Measurements from ENCODE around the gene MDM4. TPM values are rescaled to one million over a fixed set of nuclear protein-coding genes. Genes with fewer than 3 reads are reported as not detected.
"Not testable (repeated sequence)": the region's sequence is repeated elsewhere in the genome, so short reads cannot be mapped to it uniquely, and the experiment has no call there.

MDM4 gene
- total RNA-seq, 1 donor from 2014 or later, result 92.5 TPM

DNA sequence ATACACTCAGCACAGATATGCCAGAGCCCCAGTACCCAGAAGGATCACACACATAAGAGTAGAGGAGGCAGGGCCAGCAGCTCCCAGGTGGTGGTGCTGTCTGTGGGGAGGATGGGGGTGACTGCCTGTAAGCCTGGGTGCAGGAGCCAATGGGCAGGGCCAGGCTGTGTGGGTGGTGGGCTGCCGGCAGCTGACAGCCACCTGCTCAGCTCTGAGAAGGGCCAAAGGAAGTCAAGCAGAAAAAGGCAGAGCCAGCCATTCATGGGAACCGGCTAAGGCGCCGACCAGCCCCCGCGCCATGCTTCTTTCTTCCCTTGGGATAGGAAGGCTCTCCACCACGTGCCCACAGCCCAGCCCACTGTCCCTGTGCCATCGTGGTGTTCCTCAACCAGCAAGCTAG lies 35.7 kb upstream of the MDM4 start:
- Mint-ChIP-seq H3K27ac (ENCODE audit: unreplicated experiment) (no peak overlapping the region), H3K36me3 (ENCODE audit: low read depth) (no peaks in the 10 kb centered on the region), H3K27me3 (ENCODE audit: low read depth) (no peaks in the 10 kb centered on the region), H3K9me3 (no peaks in the 10 kb centered on the region), H3K4me1 (peaks cover 75% of the 10 kb centered on the region), H3K4me3 (no peak overlapping the region)
- TF ChIP-seq, protein P1, sequence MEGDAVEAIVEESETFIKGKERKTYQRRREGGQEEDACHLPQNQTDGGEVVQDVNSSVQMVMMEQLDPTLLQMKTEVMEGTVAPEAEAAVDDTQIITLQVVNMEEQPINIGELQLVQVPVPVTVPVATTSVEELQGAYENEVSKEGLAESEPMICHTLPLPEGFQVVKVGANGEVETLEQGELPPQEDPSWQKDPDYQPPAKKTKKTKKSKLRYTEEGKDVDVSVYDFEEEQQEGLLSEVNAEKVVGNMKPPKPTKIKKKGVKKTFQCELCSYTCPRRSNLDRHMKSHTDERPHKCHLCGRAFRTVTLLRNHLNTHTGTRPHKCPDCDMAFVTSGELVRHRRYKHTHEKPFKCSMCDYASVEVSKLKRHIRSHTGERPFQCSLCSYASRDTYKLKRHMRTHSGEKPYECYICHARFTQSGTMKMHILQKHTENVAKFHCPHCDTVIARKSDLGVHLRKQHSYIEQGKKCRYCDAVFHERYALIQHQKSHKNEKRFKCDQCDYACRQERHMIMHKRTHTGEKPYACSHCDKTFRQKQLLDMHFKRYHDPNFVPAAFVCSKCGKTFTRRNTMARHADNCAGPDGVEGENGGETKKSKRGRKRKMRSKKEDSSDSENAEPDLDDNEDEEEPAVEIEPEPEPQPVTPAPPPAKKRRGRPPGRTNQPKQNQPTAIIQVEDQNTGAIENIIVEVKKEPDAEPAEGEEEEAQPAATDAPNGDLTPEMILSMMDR (conservative IDR thresholded peaks at IDR 0.05), result no peak
- no peak for DNase-seq (ENCODE audit: low read depth, low spot score)

DNA sequence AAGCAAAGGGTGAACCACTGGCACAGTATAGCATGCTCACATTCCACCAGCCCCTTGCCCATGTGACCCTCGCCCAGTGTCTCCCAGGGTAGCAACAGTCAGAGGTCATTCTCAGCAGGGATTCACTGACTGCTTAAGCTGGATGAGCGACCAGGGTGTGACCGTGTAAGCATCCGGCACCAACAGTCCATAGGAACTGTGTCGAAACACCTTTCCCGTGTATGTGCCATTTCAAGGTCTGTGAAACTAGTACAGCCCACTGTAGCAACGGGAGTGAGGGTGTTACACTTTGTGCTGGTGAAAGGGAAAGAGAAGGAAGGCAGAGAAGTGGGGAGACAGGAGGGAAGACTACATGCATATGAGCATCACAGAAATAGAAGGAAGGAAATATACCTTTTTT lies 32.4 kb upstream of the MDM4 start:
- Mint-ChIP-seq H3K27ac (ENCODE audit: unreplicated experiment) (no peak overlapping the region), H3K9me3 (no peaks in the 10 kb centered on the region), H3K27me3 (ENCODE audit: low read depth) (no peaks in the 10 kb centered on the region), H3K36me3 (ENCODE audit: low read depth) (no peaks in the 10 kb centered on the region), H3K4me3 (no peak overlapping the region), H3K4me1 (peaks cover 63% of the 10 kb centered on the region)
- no peak for DNase-seq (ENCODE audit: low read depth, low spot score)
- TF ChIP-seq, protein P1 (conservative IDR thresholded peaks at IDR 0.05), result no peak

DNA sequence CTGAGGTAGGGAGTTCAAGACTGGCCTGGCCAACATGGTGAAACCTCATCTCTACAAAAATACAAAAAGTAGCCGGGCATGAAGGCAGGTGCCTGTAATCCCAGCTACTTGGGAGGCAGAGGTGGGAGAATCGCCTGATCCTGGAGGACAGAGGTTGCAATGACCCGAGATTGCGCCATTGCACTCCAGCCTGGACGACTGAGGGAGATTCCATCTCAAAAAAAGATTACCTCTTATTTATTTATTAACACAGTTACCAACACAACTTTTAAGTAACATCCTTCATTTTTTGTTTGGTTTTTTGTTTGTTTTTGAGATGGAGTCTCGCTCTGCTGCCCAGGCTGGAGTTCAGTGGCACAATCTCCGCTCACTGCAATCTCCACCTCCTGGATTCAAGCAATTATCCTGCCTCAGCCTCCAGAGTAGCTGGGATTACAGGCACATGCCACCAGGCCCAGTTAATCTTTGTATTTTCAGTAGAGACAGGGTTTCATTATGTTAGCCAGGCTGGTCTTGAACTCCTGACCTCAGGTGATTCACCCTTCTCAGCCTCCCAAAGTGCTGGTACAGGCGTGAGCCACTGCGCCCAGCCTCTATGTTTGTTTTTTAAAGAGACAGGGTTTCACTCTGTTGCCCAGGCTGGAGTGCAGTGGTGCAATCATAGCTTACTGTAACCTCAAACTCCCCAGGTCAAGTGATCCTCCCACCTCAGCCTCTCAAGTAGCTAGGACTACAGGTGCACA lies 29.5 kb upstream of the MDM4 start:
- H3K27ac Mint-ChIP-seq (ENCODE audit: unreplicated experiment); H3K27me3 Mint-ChIP-seq (ENCODE audit: low read depth); H3K4me3 Mint-ChIP-seq; H3K9me3 Mint-ChIP-seq; H3K36me3 Mint-ChIP-seq (ENCODE audit: low read depth); DNase-seq (ENCODE audit: low read depth, low spot score): not testable (repeated sequence)
- H3K4me1 Mint-ChIP-seq, result peaks cover 44% of the 10 kb centered on the region

DNA sequence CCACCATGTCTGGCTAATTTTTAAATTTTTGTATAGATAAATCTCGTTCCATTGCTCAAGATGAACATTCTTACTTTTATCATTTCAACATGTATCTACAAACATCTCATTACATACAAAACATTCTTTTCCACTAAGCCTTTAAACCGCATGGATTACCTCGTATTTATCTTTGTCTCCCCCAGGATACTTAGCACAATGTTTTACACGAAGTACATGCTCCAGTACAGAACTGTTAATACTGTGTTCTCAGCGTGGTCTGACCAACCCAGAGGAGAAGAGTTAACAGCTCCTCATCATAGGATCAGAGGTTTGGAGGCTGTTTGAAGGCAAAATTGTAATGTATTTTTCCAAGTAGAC lies 29.0 kb upstream of the MDM4 start:
- no peaks in the 10 kb centered on the region for H3K36me3 Mint-ChIP-seq (ENCODE audit: low read depth)
- H3K4me3 Mint-ChIP-seq, result no peak overlapping the region
- no peak overlapping the region for H3K27ac Mint-ChIP-seq (ENCODE audit: unreplicated experiment)
- no peaks in the 10 kb centered on the region for H3K27me3 Mint-ChIP-seq (ENCODE audit: low read depth)
- TF ChIP-seq, protein P1 (conservative IDR thresholded peaks at IDR 0.05), result no peak
- H3K9me3 Mint-ChIP-seq, result no peaks in the 10 kb centered on the region
- H3K4me1 Mint-ChIP-seq, result peaks cover 44% of the 10 kb centered on the region
- DNase-seq (ENCODE audit: low read depth, low spot score), result no peak

DNA sequence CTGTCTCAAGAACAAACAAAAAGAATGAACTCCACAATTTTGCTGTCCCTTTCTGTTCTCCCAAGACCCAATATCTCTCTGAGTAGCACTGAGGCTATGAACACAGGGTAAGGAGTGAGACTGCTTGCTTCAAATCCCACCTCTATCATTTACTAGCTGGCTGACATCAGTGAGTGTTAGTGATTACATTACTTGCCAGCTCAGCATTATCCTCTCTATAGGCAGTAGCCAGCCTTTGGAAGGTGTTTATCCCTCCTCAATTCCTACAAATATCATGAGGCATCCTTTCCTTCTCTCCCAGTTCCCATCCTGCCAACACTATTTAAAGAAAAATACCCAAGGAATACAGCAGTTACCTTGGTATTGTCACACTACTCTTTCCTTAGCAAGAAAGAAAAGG lies 24.6 kb upstream of the MDM4 start:
- Mint-ChIP-seq H3K27me3 (ENCODE audit: low read depth) (no peaks in the 10 kb centered on the region), H3K27ac (ENCODE audit: unreplicated experiment) (no peak overlapping the region), H3K4me3 (peak overlapping the region; percentile 98), H3K36me3 (ENCODE audit: low read depth) (no peaks in the 10 kb centered on the region), H3K9me3 (no peaks in the 10 kb centered on the region), H3K4me1 (peaks cover 50% of the 10 kb centered on the region)
- TF ChIP-seq, protein P1 (conservative IDR thresholded peaks at IDR 0.05), result no peak
- no peak for DNase-seq (ENCODE audit: low read depth, low spot score)

DNA sequence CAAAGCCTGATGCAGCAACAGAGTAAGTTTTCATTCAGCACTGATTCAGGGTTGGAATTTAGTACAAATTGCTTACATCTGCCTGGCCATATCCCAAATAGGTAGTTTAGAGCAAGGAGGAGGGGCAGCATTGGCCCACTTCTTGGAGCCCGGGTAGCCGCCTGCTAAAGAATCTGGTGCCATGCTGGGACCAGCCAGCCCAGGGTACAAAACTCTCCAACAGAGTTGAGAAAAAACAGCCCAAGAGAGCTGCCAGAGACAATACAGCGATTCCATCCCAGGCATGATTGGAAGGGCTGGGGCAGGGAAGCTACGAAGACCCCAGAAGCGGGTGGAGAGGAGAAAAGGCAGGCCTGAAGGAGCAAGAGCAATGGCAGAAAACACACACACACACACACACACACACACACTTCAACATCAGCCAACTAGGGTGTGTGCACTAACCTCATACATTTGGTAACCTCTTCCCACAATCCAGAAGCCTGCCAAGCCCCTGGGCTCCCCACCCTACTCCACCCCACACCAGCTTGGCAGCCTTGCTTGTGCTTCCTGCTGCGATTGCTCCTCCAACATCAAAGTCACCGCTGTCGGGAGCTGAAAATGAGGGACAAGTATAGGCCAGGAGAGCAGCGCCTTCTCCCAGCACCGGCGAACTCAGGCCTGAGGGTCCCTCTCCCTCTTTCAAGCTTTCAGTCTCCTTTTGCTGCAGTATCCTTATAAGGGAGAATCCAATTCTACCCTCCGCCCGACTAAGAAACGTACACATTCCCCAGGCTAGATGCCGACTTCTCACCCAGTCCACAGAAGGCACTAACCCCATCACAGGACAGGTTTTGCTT lies 22.8 kb upstream of the MDM4 start:
- Mint-ChIP-seq H3K9me3 (no peaks in the 10 kb centered on the region), H3K27me3 (ENCODE audit: low read depth) (no peaks in the 10 kb centered on the region), H3K27ac (ENCODE audit: unreplicated experiment) (peak overlapping the region; percentile 97), H3K4me1 (peaks cover 44% of the 10 kb centered on the region), H3K36me3 (ENCODE audit: low read depth) (no peaks in the 10 kb centered on the region), H3K4me3 (peak overlapping the region; percentile 98)
- DNase-seq (ENCODE audit: low read depth, low spot score), result peak; percentile 23
- TF ChIP-seq, protein P1 (conservative IDR thresholded peaks at IDR 0.05), result no peak
